DND-41 (cell line): Measurements from ENCODE around the gene NECAB3.

Experiments used
- EZH2 ChIP-seq: IDR thresholded peaks from 3 replicates; pipeline ENCODE4 v1.6.1; 2012; ENCODE audit warnings: borderline replicate concordance, low read depth, mild to moderate bottlenecking, moderate library complexity, low read length, inconsistent platforms; ENCODE audit not compliant: severe bottlenecking
- TF ChIP-seq, protein P1 (sequence below): IDR thresholded peaks from 2 replicates; pipeline ENCODE4 v1.5.1; 2012; ENCODE audit warnings: borderline replicate concordance, low read length, moderate library complexity, mild to moderate bottlenecking; ENCODE audit not compliant: poor library complexity, severe bottlenecking; ENCODE audit errors: extremely low read depth

DNA sequence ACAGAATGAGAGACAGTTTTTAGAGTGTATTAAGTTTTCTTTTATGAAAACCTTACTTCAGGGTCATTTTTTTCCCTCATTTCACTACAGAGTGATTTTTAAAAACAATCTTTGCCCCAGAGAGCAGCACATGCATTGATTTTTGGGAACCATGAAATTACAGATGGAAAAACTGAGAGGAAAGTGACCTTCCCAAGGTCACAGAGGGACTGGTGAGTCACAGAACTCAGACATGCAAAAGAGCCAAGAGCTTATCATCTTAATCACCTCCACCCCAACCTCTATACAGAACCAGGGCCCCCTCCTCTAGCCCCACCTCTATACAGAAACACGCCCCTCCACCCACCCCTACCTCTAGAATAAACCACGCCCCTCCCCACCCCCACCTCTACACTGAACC is 35.2 kb upstream of the NECAB3 start:
- TF ChIP-seq, protein P1, sequence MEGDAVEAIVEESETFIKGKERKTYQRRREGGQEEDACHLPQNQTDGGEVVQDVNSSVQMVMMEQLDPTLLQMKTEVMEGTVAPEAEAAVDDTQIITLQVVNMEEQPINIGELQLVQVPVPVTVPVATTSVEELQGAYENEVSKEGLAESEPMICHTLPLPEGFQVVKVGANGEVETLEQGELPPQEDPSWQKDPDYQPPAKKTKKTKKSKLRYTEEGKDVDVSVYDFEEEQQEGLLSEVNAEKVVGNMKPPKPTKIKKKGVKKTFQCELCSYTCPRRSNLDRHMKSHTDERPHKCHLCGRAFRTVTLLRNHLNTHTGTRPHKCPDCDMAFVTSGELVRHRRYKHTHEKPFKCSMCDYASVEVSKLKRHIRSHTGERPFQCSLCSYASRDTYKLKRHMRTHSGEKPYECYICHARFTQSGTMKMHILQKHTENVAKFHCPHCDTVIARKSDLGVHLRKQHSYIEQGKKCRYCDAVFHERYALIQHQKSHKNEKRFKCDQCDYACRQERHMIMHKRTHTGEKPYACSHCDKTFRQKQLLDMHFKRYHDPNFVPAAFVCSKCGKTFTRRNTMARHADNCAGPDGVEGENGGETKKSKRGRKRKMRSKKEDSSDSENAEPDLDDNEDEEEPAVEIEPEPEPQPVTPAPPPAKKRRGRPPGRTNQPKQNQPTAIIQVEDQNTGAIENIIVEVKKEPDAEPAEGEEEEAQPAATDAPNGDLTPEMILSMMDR: no peak
- no peak for TF ChIP-seq EZH2
